Gastroesophageal sphincter (tissue), 3 donors: ENCODE data around the gene SGCD.

Source experiments
- POLR2A ChIP-seq, 2 donors: fragments of 450-650 bp; IDR thresholded peaks; one replicate each; pipeline ENCODE4 v1.6.1; 2017; ENCODE audit warnings: antibody characterized with exemption in 2 of 2, mild to moderate bottlenecking in 2 of 2, moderate library complexity in 1 of 2
- POLR2AphosphoS5 ChIP-seq: sonication (generic); formaldehyde crosslinking; IDR thresholded peaks from one replicate; pipeline ENCODE4 v1.6.1; 2017; ENCODE audit warnings: antibody characterized with exemption
- TF ChIP-seq, protein P1 (sequence below), 4 experiments: fragments of 200-600 bp in 2 of 4; fragments of 450-650 bp in 2 of 4; sonication (generic) in 1 of 4; IDR thresholded peaks; one replicate each; pipeline ENCODE4 v1.5.1; 2017 to 2019; ENCODE audit warnings: antibody characterized with exemption in 4 of 4, mild to moderate bottlenecking in 2 of 4, moderate library complexity in 2 of 4

GRCh38 chr5:156585999-156586398 is 259.0 kb downstream of the SGCD start:
- TF ChIP-seq, protein P1, sequence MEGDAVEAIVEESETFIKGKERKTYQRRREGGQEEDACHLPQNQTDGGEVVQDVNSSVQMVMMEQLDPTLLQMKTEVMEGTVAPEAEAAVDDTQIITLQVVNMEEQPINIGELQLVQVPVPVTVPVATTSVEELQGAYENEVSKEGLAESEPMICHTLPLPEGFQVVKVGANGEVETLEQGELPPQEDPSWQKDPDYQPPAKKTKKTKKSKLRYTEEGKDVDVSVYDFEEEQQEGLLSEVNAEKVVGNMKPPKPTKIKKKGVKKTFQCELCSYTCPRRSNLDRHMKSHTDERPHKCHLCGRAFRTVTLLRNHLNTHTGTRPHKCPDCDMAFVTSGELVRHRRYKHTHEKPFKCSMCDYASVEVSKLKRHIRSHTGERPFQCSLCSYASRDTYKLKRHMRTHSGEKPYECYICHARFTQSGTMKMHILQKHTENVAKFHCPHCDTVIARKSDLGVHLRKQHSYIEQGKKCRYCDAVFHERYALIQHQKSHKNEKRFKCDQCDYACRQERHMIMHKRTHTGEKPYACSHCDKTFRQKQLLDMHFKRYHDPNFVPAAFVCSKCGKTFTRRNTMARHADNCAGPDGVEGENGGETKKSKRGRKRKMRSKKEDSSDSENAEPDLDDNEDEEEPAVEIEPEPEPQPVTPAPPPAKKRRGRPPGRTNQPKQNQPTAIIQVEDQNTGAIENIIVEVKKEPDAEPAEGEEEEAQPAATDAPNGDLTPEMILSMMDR (IDR thresholded peaks at IDR 0.05): no peak
- TF ChIP-seq POLR2A (IDR thresholded peaks at IDR 0.05) (no peak), POLR2AphosphoS5 (no peak)
